Subcutaneous adipose tissue (tissue), 4 donors: ENCODE measurements around the gene IRX5. TPM values are rescaled to one million over a fixed set of nuclear protein-coding genes. Genes with fewer than 3 reads are reported as not detected.

Experiments
- CTCF ChIP-seq: fragments of 450-650 bp; IDR thresholded peaks from one replicate; pipeline ENCODE4 v1.5.1; 2016; ENCODE audit warnings: low read depth, mild to moderate bottlenecking, control low read depth, antibody characterized with exemption, moderate library complexity
- total RNA-seq, 4 donors: library from RNA; depleted of rRNA; stranded (reverse); fragments of >200 nt; gene quantifications; one replicate each; pipeline ENCODE4 v1.1.0, GENCODE V29; 2016

IRX5 gene
- total RNA-seq, 4 donors from 2014 or later, result 0.65 to 6.8 (median 4.8) TPM

- TF ChIP-seq CTCF, result no peak
Measured at GRCh38 chr16:54939510-54940278, 9.0 kb downstream of the IRX5 start.

- TF ChIP-seq CTCF, result no peak
Measured at GRCh38 chr16:54940279-54940604, 9.6 kb downstream of the IRX5 start.

GRCh38 chr16:54942353-54942943 lies 11.8 kb downstream of the IRX5 start:
- no peak for TF ChIP-seq CTCF

GRCh38 chr16:54944002-54944401 lies 13.3 kb downstream of the IRX5 start:
- TF ChIP-seq CTCF, result no peak

GRCh38 chr16:54945063-54945462 lies 14.4 kb downstream of the IRX5 start:
- TF ChIP-seq CTCF, result no peak

GRCh38 chr16:54946909-54947308 lies 16.2 kb downstream of the IRX5 start:
- TF ChIP-seq CTCF, result no peak

GRCh38 chr16:54947616-54948015 lies 17.0 kb downstream of the IRX5 start:
- no peak for TF ChIP-seq CTCF
